GM12878 (cell line): Measurements from ENCODE around the gene UNK. TPM values are rescaled to one million over a fixed set of nuclear protein-coding genes. Genes with fewer than 3 reads are reported as not detected.

Experiments used
- ATAC-seq: fragments of 200-7000 bp; cut with Tn5 transposase; 3 replicates; pipeline ENCODE4 v1.9.1; 2020; ENCODE audit warnings: mild to moderate bottlenecking, moderate library complexity
- BruUV-seq: library from RNA; stranded (reverse); fragments of 400-500 nt; replicated peaks from 2 replicates; lab custom pipeline; 2021; lab: Mats Ljungman, UMichigan
- CTCF ChIA-PET: fragments of 300-600 bp; sonication (Branson Sonifier 250); formaldehyde crosslinking; extraction: SDS; loops from one replicate; lab custom pipeline; 2021; ENCODE audit warnings: inconsistent platforms; lab: Yijun Ruan, JAX
- POLR2A ChIA-PET: fragments of 350-600 bp; formaldehyde crosslinking; extraction: SDS; loops from one replicate; lab custom pipeline; 2021; ENCODE audit warnings: inconsistent platforms; lab: Charles Lee
- RAD21 ChIA-PET: fragments of 300-600 bp; sonication (Branson Sonifier 250); formaldehyde crosslinking; loops from one replicate; lab custom pipeline; 2023; ENCODE audit warnings: antibody characterized with exemption; ENCODE audit not compliant: unreplicated experiment; lab: Charles Lee
- SMC1A ChIA-PET: fragments of 300-600 bp; sonication (Branson Sonifier 250); formaldehyde crosslinking; loops from one replicate; lab custom pipeline; 2023; ENCODE audit not compliant: unreplicated experiment, uncharacterized antibody; lab: Charles Lee
- DNase-seq: peaks from one replicate; pipeline ENCODE4 v3.0.0-alpha.2; 2011; ENCODE audit warnings: low read depth, low spot score
- FAIRE-seq: peaks from 3 replicates; lab custom pipeline; 2011; peaks lifted over from hg19 to GRCh38; lab: Jason Lieb, UNC
- H2AFZ ChIP-seq: 2 replicates; pipeline ENCODE4 v1.6.0; 2011; ENCODE audit warnings: low read depth, low read length, control low read depth; ENCODE audit not compliant: control insufficient read depth
- H3K27ac ChIP-seq: 2 replicates; pipeline ENCODE4 v1.5.1; 2011; ENCODE audit warnings: control low read depth; ENCODE audit not compliant: control insufficient read depth, insufficient read depth
- H3K27me3 ChIP-seq, 2 experiments: replicated peaks in 1 of 2; 2 replicates each; pipeline versions ENCODE4 v1.6.0 to v1.6.1; 2011; ENCODE audit warnings: low read length in 1 of 2; ENCODE audit not compliant: control insufficient read depth in 2 of 2, insufficient read depth in 2 of 2
- H3K36me3 ChIP-seq, 2 experiments: 2 replicates each; pipeline ENCODE4 v1.5.1; 2011; ENCODE audit warnings: low read length in 1 of 2; ENCODE audit not compliant: control insufficient read depth in 2 of 2, insufficient read depth in 2 of 2
- H3K4me1 ChIP-seq: 2 replicates; pipeline ENCODE4 v1.6.1; 2011; ENCODE audit warnings: mild to moderate bottlenecking, low read length, moderate library complexity, mixed read lengths; ENCODE audit not compliant: control insufficient read depth, insufficient read depth
- H3K4me2 ChIP-seq: 2 replicates; pipeline ENCODE4 v1.6.0; 2011; ENCODE audit warnings: control low read depth; ENCODE audit not compliant: control insufficient read depth, insufficient read depth
- H3K4me3 ChIP-seq: fragments of 200-600 bp; sonication (generic); 2 replicates; pipeline ENCODE4 v1.5.1; 2016
- H3K79me2 ChIP-seq: 2 replicates; pipeline ENCODE4 v1.6.0; 2011; ENCODE audit warnings: low read length; ENCODE audit not compliant: control insufficient read depth, insufficient read depth
- H3K9ac ChIP-seq: 2 replicates; pipeline ENCODE4 v1.8.0; 2011; ENCODE audit warnings: low read length, control low read depth, mixed read lengths; ENCODE audit not compliant: control insufficient read depth, insufficient read depth
- H3K9me3 ChIP-seq: replicated peaks from 3 replicates; pipeline ENCODE4 v1.5.1; 2011; ENCODE audit warnings: mild to moderate bottlenecking, low read length; ENCODE audit not compliant: control insufficient read depth, insufficient read depth
- H4K20me1 ChIP-seq: 2 replicates; pipeline ENCODE4 v1.6.0; 2011; ENCODE audit not compliant: control insufficient read depth, insufficient read depth
- BMI1 ChIP-seq: fragments of 450-650 bp; IDR thresholded peaks from 2 replicates; pipeline ENCODE4 v1.6.1; 2016; ENCODE audit warnings: mild to moderate bottlenecking, moderate library complexity, borderline replicate concordance
- CBFB ChIP-seq: IDR thresholded peaks from 2 replicates; pipeline ENCODE4 v1.6.1; 2016; ENCODE audit warnings: antibody characterized with exemption, low read depth
- CHD4 ChIP-seq: fragments of 200-600 bp; sonication (generic); IDR thresholded peaks from 2 replicates; pipeline ENCODE4 v1.6.1; 2016; ENCODE audit warnings: mild to moderate bottlenecking
- FOXK2 ChIP-seq: fragments of 450-650 bp; IDR thresholded peaks from 2 replicates; pipeline ENCODE4 v1.6.1; 2017; ENCODE audit warnings: mild to moderate bottlenecking, moderate library complexity
- IKZF2 ChIP-seq, 2 experiments: fragments of 450-650 bp; IDR thresholded peaks; 2 replicates each; pipeline ENCODE4 v1.6.1; 2017; ENCODE audit warnings: mild to moderate bottlenecking in 2 of 2, moderate library complexity in 2 of 2
- IRF4 ChIP-seq: IDR thresholded peaks from 2 replicates; pipeline ENCODE4 v1.6.1; 2011; ENCODE audit warnings: low read depth, low read length
- NR2C2 ChIP-seq: IDR thresholded peaks from 2 replicates; pipeline ENCODE4 v1.6.1; 2011; ENCODE audit warnings: borderline replicate concordance, low read depth; ENCODE audit not compliant: control insufficient read depth, insufficient read length
- POU2F2 ChIP-seq: IDR thresholded peaks from 3 replicates; pipeline ENCODE4 v1.6.1; 2011; ENCODE audit warnings: low read depth, mild to moderate bottlenecking, low read length, borderline replicate concordance
- RUNX3 ChIP-seq: IDR thresholded peaks from 2 replicates; pipeline ENCODE4 v1.6.1; 2012; ENCODE audit warnings: low read length, inconsistent platforms
- SREBF1 ChIP-seq: IDR thresholded peaks from 2 replicates; pipeline ENCODE4 v1.6.1; 2012; ENCODE audit warnings: mild to moderate bottlenecking, low read length
- TARDBP ChIP-seq: IDR thresholded peaks from 2 replicates; pipeline ENCODE4 v1.6.1; 2016; ENCODE audit warnings: borderline replicate concordance
- TBL1XR1 ChIP-seq: IDR thresholded peaks from 2 replicates; pipeline ENCODE4 v1.6.1; 2012; ENCODE audit warnings: low read depth, low read length, improper control_type of control experiment
- TCF12 ChIP-seq: IDR thresholded peaks from 2 replicates; pipeline ENCODE4 v1.6.1; 2011; ENCODE audit warnings: low read depth, mild to moderate bottlenecking, low read length
- ZSCAN29 ChIP-seq: fragments of 450-650 bp; IDR thresholded peaks from 2 replicates; pipeline ENCODE4 v1.6.1; 2017; ENCODE audit warnings: mild to moderate bottlenecking, moderate library complexity
- ZZZ3 ChIP-seq: IDR thresholded peaks from 2 replicates; pipeline ENCODE4 v1.6.1; 2011; ENCODE audit warnings: low read depth; ENCODE audit not compliant: control insufficient read depth, insufficient read length
- WGBS: methylation state at CpG from one replicate; pipeline ENCODE4 v1.1.6; 2016; ENCODE audit warnings: low lambda C conversion rate; ENCODE audit not compliant: insufficient replicate concordance, insufficient coverage; ENCODE audit errors: missing lambda C conversion rate; 5-methylcytosine and 5-hydroxymethylcytosine counted together
- in situ Hi-C: fragments of 300-500 bp; cut with MboI; formaldehyde crosslinking; loops from 9 replicates; pipeline ENCODE4 v1.14.3; 2018; ENCODE audit warnings: mixed read lengths
- intact Hi-C: fragments of 100-400 bp; cut with micrococcal nuclease; formaldehyde crosslinking; loops from one replicate; pipeline ENCODE4 v1.14.2; 2022; ENCODE audit not compliant: unreplicated experiment
- polyA plus RNA-seq, 11 experiments: library from polyadenylated mRNA; depleted of rRNA in 4 of 11; unstranded in 6 of 11; stranded (reverse) in 5 of 11; fragments of >200 nt; fragmentation: Nextera tagmentation in 4 of 11; fragmentation: Illumina TruSeq in 1 of 11; extraction: Ambion mirVana in 4 of 11; extraction: Trizol in 1 of 11; gene quantifications; 1 replicate in 1 of 11; 2 replicates in 10 of 11; pipeline versions ENCODE4 v1.2.1 to v1.2.3, GENCODE V29; 2011 to 2016; ENCODE audit warnings: inconsistent platforms in 2 of 11, missing spikeins in 2 of 11, low read depth in 1 of 11
- total RNA-seq, 4 experiments: library from RNA; depleted of rRNA in 3 of 4; stranded (reverse); fragments of >200 nt in 3 of 4; fragmentation: Illumina TruSeq in 1 of 4; extraction: Trizol in 1 of 4; gene quantifications; 2 replicates each; pipeline versions ENCODE4 v1.2.1 to v1.2.3, GENCODE V29; 2013 to 2021

The UNK gene
- total and polyA plus RNA-seq, 10 of the 15 experiments (the other 5 are each of a cell fraction or from before 2014, with no cell fraction given) = 8.9 to 34.5 (median 27.3) TPM

DNA sequence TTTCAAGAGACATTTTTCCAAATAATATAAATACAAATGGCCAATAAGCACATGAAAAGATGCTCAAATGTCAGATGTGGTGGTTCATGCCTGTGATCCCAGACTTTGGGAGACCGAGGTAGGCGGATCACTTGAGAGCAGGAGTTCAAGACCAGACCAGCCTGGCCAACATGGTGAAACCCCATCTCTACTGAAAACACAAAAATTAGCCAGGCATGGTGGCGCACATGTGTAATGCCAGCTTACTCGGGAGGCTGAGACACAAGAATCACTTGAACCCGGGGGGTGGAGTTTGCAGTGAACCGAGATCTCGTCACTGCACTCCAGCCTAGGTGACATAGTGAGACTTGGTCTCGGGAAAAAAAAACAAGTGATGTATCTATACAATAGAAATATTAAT is 16.7 kb upstream of the UNK start:
- no TSS peak for BruUV-seq
- Histone ChIP-seq H3K79me2 (no peaks in the 10 kb centered on the region; the same call in 1 of the 2 replicates), H3K36me3 (no peaks in the 10 kb centered on the region), H3K4me1 (peaks cover 12% of the 10 kb centered on the region), H4K20me1 (no peaks in the 10 kb centered on the region), H3K4me2 (no peak overlapping the region), H3K9ac (no peak overlapping the region), H3K27me3 (no peaks in the 10 kb centered on the region), H3K4me3 (no peak overlapping the region), H2AFZ (no peak overlapping the region), H3K27ac (no peak overlapping the region), H3K9me3 (no peaks in the 10 kb centered on the region)
- TF ChIP-seq TARDBP = no peak
- no peak for TF ChIP-seq SREBF1
- no peak for TF ChIP-seq RUNX3
- no peak for TF ChIP-seq FOXK2
- TF ChIP-seq IKZF2 (IDR thresholded peaks at IDR 0.05) = no peak
- TF ChIP-seq IRF4 = no peak
- TF ChIP-seq CHD4 = no peak
- TF ChIP-seq TBL1XR1 = no peak
- TF ChIP-seq BMI1 = no peak
- TF ChIP-seq ZSCAN29 = no peak
- no peak for TF ChIP-seq NR2C2
- TF ChIP-seq ZZZ3 = no peak
- no peak for TF ChIP-seq CBFB
- no peak for TF ChIP-seq POU2F2
- TF ChIP-seq TCF12 = no peak
- WGBS = 53% methylated on average over 8 of the region's 8 CpGs
- ChIA-PET RAD21 (no interaction called here), SMC1A (interaction anchor here (0.7 kb wide), 1 partner anchor 17 kb away, joined by 3 read pairs; the partner anchor contains the start of gene UNK), CTCF (interaction anchor here (0.6 kb wide), 1 partner anchor 415 kb away, joined by 3 read pairs; no protein-coding TSS in a partner anchor), POLR2A (interaction anchor here (1.2 kb wide), 1 partner anchor 65 kb away, joined by 3 read pairs; no protein-coding TSS in a partner anchor)
- intact Hi-C loops = no loop called here
- FAIRE-seq (no peak), DNase-seq (no peak), ATAC-seq (no peak)
- in situ Hi-C loops = no loop called here
